SK-N-SH treated with all-trans-retinoic acid at 6 μM for 48 hours (cell line): ENCODE results near the gene KCNJ9.

Experiments used
- ATAC-seq: fragments of 200-7000 bp; cut with Tn5 transposase; 3 replicates; pipeline ENCODE4 v1.9.1; 2020; ENCODE audit warnings: mild to moderate bottlenecking, moderate library complexity
- ARNTL ChIP-seq: fragments of 450-650 bp; formaldehyde crosslinking; IDR thresholded peaks from 2 replicates; pipeline ENCODE4 v1.5.0; 2020; ENCODE audit warnings: low read depth, mild to moderate bottlenecking, moderate library complexity, borderline replicate concordance
- BACH2 ChIP-seq: fragments of 250-450 bp; sonication (Bioruptor Pico); IDR thresholded peaks from 2 replicates; pipeline ENCODE4 v1.9.0; 2021; ENCODE audit warnings: mild to moderate bottlenecking, borderline replicate concordance
- CREB5 ChIP-seq: fragments of 250-450 bp; sonication (Bioruptor Pico); IDR thresholded peaks from 2 replicates; pipeline ENCODE4 v1.5.1; 2020; ENCODE audit warnings: low read depth, mild to moderate bottlenecking, moderate library complexity
- CSDC2 ChIP-seq: fragments of 250-450 bp; sonication (Bioruptor Pico); IDR thresholded peaks from 2 replicates; pipeline ENCODE4 v1.5.0; 2020; ENCODE audit warnings: mild to moderate bottlenecking, moderate library complexity
- ESRRG ChIP-seq: fragments of 250-450 bp; sonication (Bioruptor Pico); IDR thresholded peaks from 2 replicates; pipeline ENCODE4 v1.6.1; 2021; ENCODE audit warnings: mild to moderate bottlenecking
- GLIS3 ChIP-seq: fragments of 250-450 bp; sonication (Bioruptor Pico); IDR thresholded peaks from 2 replicates; pipeline ENCODE4 v1.5.0; 2020; ENCODE audit warnings: mild to moderate bottlenecking, moderate library complexity
- OSR1 ChIP-seq: fragments of 250-450 bp; sonication (Bioruptor Pico); IDR thresholded peaks from 2 replicates; pipeline ENCODE4 v1.8.0; 2022; ENCODE audit warnings: moderate library complexity, mild to moderate bottlenecking, inconsistent platforms
- PATZ1 ChIP-seq: fragments of 250-450 bp; sonication (Bioruptor Pico); IDR thresholded peaks from 2 replicates; pipeline ENCODE4 v1.8.0; 2020; ENCODE audit warnings: mild to moderate bottlenecking, moderate library complexity, borderline replicate concordance
- PPARA ChIP-seq: fragments of 250-450 bp; sonication (Bioruptor Pico); IDR thresholded peaks from 2 replicates; pipeline ENCODE4 v1.5.0; 2020; ENCODE audit warnings: mild to moderate bottlenecking, borderline replicate concordance
- RARB ChIP-seq: fragments of 250-450 bp; sonication (Bioruptor Pico); IDR thresholded peaks from 2 replicates; pipeline ENCODE4 v1.8.0; 2021; ENCODE audit warnings: mild to moderate bottlenecking, moderate library complexity
- SNAI2 ChIP-seq: fragments of 250-450 bp; sonication (Bioruptor Pico); IDR thresholded peaks from 2 replicates; pipeline ENCODE4 v1.5.0; 2020; ENCODE audit warnings: mild to moderate bottlenecking, moderate library complexity
- TCF4 ChIP-seq: fragments of 250-450 bp; sonication (Bioruptor Pico); IDR thresholded peaks from 2 replicates; pipeline ENCODE4 v1.8.0; 2021; ENCODE audit warnings: mild to moderate bottlenecking, moderate library complexity, borderline replicate concordance
- TOX ChIP-seq: fragments of 250-450 bp; sonication (Bioruptor Pico); IDR thresholded peaks from 2 replicates; pipeline ENCODE4 v1.8.0; 2021; ENCODE audit warnings: mild to moderate bottlenecking, moderate library complexity, borderline replicate concordance
- TSHZ2 ChIP-seq: fragments of 250-450 bp; sonication (Bioruptor Pico); IDR thresholded peaks from 2 replicates; pipeline ENCODE4 v1.5.0; 2020; ENCODE audit warnings: mild to moderate bottlenecking, moderate library complexity
- ZC3H10 ChIP-seq: fragments of 250-450 bp; sonication (Bioruptor Pico); IDR thresholded peaks from 2 replicates; pipeline ENCODE4 v1.5.1; 2021; ENCODE audit warnings: mild to moderate bottlenecking, moderate library complexity
- ZFP3 ChIP-seq: fragments of 250-450 bp; sonication (Bioruptor Pico); IDR thresholded peaks from 2 replicates; pipeline ENCODE4 v1.5.0; 2020; ENCODE audit warnings: mild to moderate bottlenecking, moderate library complexity
- ZFP30 ChIP-seq: fragments of 450-650 bp; formaldehyde crosslinking; IDR thresholded peaks from 2 replicates; pipeline ENCODE4 v1.5.0; 2022; ENCODE audit warnings: mild to moderate bottlenecking, moderate library complexity
- ZNF565 ChIP-seq: fragments of 450-650 bp; formaldehyde crosslinking; conservative IDR thresholded peaks from 2 replicates; pipeline ENCODE4 v1.5.0; 2020; ENCODE audit warnings: low read depth, mild to moderate bottlenecking, moderate library complexity
- ZNF70 ChIP-seq: fragments of 450-650 bp; formaldehyde crosslinking; IDR thresholded peaks from 2 replicates; pipeline ENCODE4 v1.5.0; 2020; ENCODE audit warnings: mild to moderate bottlenecking, moderate library complexity
- ZNF8 ChIP-seq: fragments of 450-650 bp; formaldehyde crosslinking; IDR thresholded peaks from 2 replicates; pipeline ENCODE4 v1.5.0; 2020; ENCODE audit warnings: mild to moderate bottlenecking, moderate library complexity
- TF ChIP-seq, protein P1 (sequence below): fragments of 250-450 bp; sonication (Bioruptor Pico); IDR thresholded peaks from 2 replicates; pipeline ENCODE4 v1.8.0; 2021; ENCODE audit warnings: low read depth, mild to moderate bottlenecking, moderate library complexity, borderline replicate concordance
- TF ChIP-seq, protein P2 (sequence below): fragments of 250-450 bp; sonication (Bioruptor Pico); IDR thresholded peaks from 2 replicates; pipeline ENCODE4 v1.5.1; 2021; ENCODE audit warnings: mild to moderate bottlenecking, moderate library complexity

The KCNJ9 gene

DNA sequence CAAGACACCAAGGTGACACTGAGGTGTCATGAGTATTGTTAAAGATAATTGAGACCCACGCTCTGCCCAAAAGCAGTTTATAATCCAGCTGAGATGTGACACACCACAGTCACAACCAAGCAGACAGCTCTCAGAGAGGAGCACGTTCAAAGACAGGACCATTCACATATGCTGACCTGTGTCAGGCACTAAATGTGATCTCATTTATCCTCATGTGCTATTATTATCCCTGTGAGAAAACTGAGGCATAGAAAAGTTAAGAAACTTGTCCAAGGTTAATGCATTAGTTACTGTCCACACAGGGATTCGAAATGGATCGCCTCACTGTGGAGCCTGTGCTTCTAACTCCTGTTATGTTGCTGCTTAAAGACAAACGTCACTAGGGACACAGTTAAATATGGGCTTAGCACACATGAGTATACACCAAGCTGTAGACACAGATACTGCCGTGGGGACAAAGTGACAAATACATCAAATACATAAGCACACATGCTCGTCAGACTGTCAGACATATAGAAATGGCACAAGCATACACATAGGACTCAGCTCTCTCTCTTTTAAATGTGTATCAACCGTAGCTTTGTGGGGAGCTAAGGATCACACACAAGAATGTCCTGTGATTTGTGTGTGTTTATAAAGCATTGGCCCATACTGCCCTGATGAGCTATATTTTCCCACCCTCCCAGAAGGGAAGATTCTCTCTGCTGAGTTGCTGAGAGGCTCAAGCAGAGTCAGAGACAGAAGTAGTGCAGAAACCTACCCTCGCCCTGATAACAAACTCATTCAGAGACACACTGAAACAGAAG, 20.6 kb downstream of the KCNJ9 start:
- TF ChIP-seq, protein P1, sequence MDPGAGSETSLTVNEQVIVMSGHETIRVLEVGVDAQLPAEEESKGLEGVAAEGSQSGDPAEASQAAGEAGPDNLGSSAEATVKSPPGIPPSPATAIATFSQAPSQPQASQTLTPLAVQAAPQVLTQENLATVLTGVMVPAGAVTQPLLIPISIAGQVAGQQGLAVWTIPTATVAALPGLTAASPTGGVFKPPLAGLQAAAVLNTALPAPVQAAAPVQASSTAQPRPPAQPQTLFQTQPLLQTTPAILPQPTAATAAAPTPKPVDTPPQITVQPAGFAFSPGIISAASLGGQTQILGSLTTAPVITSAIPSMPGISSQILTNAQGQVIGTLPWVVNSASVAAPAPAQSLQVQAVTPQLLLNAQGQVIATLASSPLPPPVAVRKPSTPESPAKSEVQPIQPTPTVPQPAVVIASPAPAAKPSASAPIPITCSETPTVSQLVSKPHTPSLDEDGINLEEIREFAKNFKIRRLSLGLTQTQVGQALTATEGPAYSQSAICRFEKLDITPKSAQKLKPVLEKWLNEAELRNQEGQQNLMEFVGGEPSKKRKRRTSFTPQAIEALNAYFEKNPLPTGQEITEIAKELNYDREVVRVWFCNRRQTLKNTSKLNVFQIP (CRISPR knock-in tag), result no peak
- TF ChIP-seq GLIS3 (CRISPR knock-in tag), result no peak
- no peak for TF ChIP-seq SNAI2 (CRISPR knock-in tag)
- TF ChIP-seq ZFP30, result no peak
- TF ChIP-seq BACH2 (CRISPR knock-in tag), result no peak
- TF ChIP-seq RARB (CRISPR knock-in tag), result no peak
- no peak for TF ChIP-seq ARNTL
- TF ChIP-seq PATZ1 (CRISPR knock-in tag), result no peak
- no peak for TF ChIP-seq TCF4 (CRISPR knock-in tag)
- TF ChIP-seq ESRRG, result no peak
- no peak for TF ChIP-seq TSHZ2 (CRISPR knock-in tag)
- no peak for TF ChIP-seq ZNF70 (CRISPR knock-in tag)
- no peak for TF ChIP-seq ZNF565
- TF ChIP-seq ZC3H10 (CRISPR knock-in tag), result no peak
- no peak for ATAC-seq

DNA sequence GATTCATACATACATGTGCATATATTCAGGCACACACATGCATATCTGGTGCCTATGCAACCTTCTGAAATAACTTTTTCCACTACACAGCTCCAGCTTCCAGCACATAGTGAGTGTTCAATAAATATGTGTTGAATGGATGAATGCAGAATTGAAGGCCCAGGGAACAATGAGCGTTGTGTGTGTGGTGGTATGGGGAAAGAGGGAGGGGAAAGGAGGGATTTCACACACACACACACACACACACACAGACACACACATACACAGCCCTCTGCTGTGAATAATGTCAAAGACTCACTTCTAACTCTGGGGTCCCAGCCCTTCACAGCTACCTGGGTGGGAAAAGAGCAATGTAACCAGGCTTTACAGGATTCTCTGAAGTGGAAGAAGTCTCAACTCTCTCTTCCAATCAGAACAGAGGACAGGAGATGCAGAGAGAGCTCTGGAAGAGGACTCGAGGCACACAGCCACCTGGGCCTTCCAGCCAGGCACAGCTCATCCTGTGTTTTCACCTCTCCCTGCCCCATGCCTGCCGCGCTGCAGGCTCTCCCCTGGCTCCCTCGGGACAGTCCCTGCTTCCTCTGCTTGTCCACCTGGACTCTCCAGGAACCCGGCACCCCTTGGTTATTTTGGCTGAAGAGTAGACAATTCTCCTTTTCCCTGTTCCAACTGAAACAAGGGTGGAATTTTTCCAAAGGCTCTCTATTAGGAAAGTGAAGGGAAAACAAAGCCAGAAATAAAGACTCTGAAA, 22.5 kb downstream of the KCNJ9 start:
- no peak for ATAC-seq
- no peak for TF ChIP-seq ZC3H10 (CRISPR knock-in tag)
- TF ChIP-seq, all 23 proteins: peak for 0

DNA sequence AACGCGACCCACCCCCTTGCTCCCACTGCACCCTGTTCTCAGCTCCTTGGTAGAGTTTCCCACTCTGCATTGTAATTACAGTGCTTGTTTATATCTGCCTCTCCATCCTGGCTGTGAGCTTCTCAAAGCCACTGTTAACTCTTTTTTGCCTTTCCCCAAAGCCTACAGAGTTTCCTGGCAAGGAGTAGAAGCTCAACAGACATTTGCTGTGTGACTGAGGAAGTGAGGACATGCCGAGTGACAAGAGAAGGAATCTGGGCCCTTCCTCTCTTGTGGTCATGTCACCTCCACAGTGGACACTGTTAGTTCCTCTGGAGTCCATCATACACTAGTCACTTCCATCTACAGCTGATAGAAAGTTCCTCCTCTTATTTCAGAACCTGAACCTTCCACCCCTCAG, 23.1 kb downstream of the KCNJ9 start:
- TF ChIP-seq ESRRG (no peak), CSDC2 (CRISPR knock-in tag) (no peak), TOX (CRISPR knock-in tag) (no peak), ZNF70 (CRISPR knock-in tag) (no peak), PPARA (CRISPR knock-in tag) (no peak), TSHZ2 (CRISPR knock-in tag) (no peak), GLIS3 (CRISPR knock-in tag) (no peak), CREB5 (CRISPR knock-in tag) (no peak), ARNTL (no peak), OSR1 (CRISPR knock-in tag) (no peak), ZFP3 (CRISPR knock-in tag) (no peak), RARB (CRISPR knock-in tag) (no peak), ZNF565 (no peak), ZNF8 (CRISPR knock-in tag) (no peak), ZC3H10 (CRISPR knock-in tag) (no peak)
- TF ChIP-seq, protein P1 (CRISPR knock-in tag), result no peak
- TF ChIP-seq, protein P2, sequence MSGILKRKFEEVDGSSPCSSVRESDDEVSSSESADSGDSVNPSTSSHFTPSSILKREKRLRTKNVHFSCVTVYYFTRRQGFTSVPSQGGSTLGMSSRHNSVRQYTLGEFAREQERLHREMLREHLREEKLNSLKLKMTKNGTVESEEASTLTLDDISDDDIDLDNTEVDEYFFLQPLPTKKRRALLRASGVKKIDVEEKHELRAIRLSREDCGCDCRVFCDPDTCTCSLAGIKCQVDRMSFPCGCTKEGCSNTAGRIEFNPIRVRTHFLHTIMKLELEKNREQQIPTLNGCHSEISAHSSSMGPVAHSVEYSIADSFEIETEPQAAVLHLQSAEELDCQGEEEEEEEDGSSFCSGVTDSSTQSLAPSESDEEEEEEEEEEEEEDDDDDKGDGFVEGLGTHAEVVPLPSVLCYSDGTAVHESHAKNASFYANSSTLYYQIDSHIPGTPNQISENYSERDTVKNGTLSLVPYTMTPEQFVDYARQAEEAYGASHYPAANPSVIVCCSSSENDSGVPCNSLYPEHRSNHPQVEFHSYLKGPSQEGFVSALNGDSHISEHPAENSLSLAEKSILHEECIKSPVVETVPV, result no peak
- ATAC-seq, result no peak
